Neural progenitor cell (in vitro differentiated cells): ENCODE data around the gene SSTR5. TPM values are rescaled to one million over a fixed set of nuclear protein-coding genes. Genes with fewer than 3 reads are reported as not detected.

Experiments used
- DNase-seq: peaks from one replicate; pipeline ENCODE4 v3.0.0-alpha.2; 2016; ENCODE audit warnings: low spot score
- H2AFZ ChIP-seq: fragments of 200-600 bp; sonication (generic); replicated peaks from 2 replicates; pipeline ENCODE4 v1.6.1; 2016; ENCODE audit warnings: antibody characterized with exemption
- H3F3A ChIP-seq: fragments of 200-600 bp; sonication (generic); 2 replicates; pipeline ENCODE4 v1.6.1; 2016; ENCODE audit warnings: antibody characterized with exemption, low read depth
- H3K27ac ChIP-seq: fragments of 200-600 bp; sonication (generic); 2 replicates; pipeline ENCODE4 v1.5.1; 2016; ENCODE audit warnings: mild to moderate bottlenecking
- H3K27me3 ChIP-seq: fragments of 200-600 bp; sonication (generic); 2 replicates; pipeline ENCODE4 v1.6.1; 2016; ENCODE audit warnings: mild to moderate bottlenecking, moderate library complexity
- H3K36me3 ChIP-seq: fragments of 200-600 bp; sonication (generic); 2 replicates; pipeline ENCODE4 v1.5.1; 2016
- H3K4me1 ChIP-seq: fragments of 200-600 bp; sonication (generic); 2 replicates; pipeline ENCODE4 v1.6.1; 2016; ENCODE audit warnings: mixed run types
- H3K4me2 ChIP-seq: fragments of 200-600 bp; sonication (generic); 2 replicates; pipeline ENCODE4 v1.6.1; 2016
- H3K4me3 ChIP-seq: fragments of 200-600 bp; sonication (generic); 2 replicates; pipeline ENCODE4 v1.5.1; 2016
- H3K79me2 ChIP-seq: fragments of 200-600 bp; sonication (generic); 2 replicates; pipeline ENCODE4 v1.6.1; 2016; ENCODE audit warnings: low read depth
- H3K9ac ChIP-seq: fragments of 200-600 bp; sonication (generic); 2 replicates; pipeline ENCODE4 v1.6.1; 2016
- H3K9me3 ChIP-seq: fragments of 200-600 bp; sonication (generic); 2 replicates; pipeline ENCODE4 v1.5.1; 2016; ENCODE audit warnings: low read depth
- H4K20me1 ChIP-seq: fragments of 200-600 bp; sonication (generic); 2 replicates; pipeline ENCODE4 v1.6.1; 2016; ENCODE audit warnings: low read depth
- H3K27ac Mint-ChIP-seq: 3 replicates; pipeline ENCODE4 v1.8.0; 2021; ENCODE audit warnings: mixed read lengths
- H3K27me3 Mint-ChIP-seq: 2 replicates; pipeline ENCODE4 v1.8.0; 2022; ENCODE audit warnings: low read depth, mild to moderate bottlenecking, inconsistent platforms, moderate library complexity, mixed read lengths; ENCODE audit not compliant: insufficient read depth
- H3K36me3 Mint-ChIP-seq: 3 replicates; pipeline ENCODE4 v1.8.0; 2021; ENCODE audit warnings: mixed read lengths
- H3K4me1 Mint-ChIP-seq: 3 replicates; pipeline ENCODE4 v1.8.0; 2021; ENCODE audit warnings: mixed read lengths
- H3K4me3 Mint-ChIP-seq: 3 replicates; pipeline ENCODE4 v1.8.0; 2021; ENCODE audit warnings: mild to moderate bottlenecking, moderate library complexity, mixed read lengths
- H3K9me3 Mint-ChIP-seq: 3 replicates; pipeline ENCODE4 v1.8.0; 2020; ENCODE audit warnings: mixed read lengths
- EZH2 ChIP-seq: fragments of 200-600 bp; sonication (generic); IDR thresholded peaks from 2 replicates; pipeline ENCODE4 v1.6.1; 2017; ENCODE audit warnings: antibody characterized with exemption, mild to moderate bottlenecking, moderate library complexity
- EZH2phosphoT487 ChIP-seq: fragments of 200-600 bp; sonication (generic); IDR thresholded peaks from 2 replicates; pipeline ENCODE4 v1.6.1; 2017; ENCODE audit warnings: antibody characterized with exemption
- total RNA-seq: library from RNA; depleted of rRNA; stranded (reverse); fragments of >200 nt; gene quantifications from 2 replicates; pipeline ENCODE4 v1.2.3, GENCODE V29; 2015; ENCODE audit warnings: low replicate concordance
- TF ChIP-seq, protein P1 (sequence below): fragments of 200-600 bp; sonication (generic); IDR thresholded peaks from 2 replicates; pipeline ENCODE4 v1.5.1; 2017; ENCODE audit warnings: antibody characterized with exemption, mild to moderate bottlenecking

The SSTR5 gene
- total RNA-seq, 1 donor from 2014 or later = not detected

DNA sequence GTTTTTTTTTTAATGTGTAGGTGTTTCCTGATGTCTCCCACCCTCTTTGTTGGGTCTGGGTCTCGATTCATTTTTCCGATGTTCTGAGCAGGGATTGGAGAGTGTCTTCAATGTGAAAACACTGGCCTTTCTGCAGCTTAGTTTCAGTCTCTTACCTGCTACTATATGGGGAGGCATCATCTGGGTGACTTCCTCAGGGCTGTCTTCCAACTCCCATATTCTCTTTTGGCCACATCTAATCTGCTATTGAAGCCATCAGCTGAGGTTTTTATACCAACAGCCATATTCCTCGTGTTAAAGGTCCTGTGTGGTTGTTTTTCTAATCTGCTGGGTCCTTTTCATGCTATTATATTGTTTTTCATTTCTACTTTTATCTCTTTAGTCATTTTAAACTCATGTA, 13.2 kb upstream of the SSTR5 start:
- Histone ChIP-seq H3K4me1 (peaks cover 6% of the 10 kb centered on the region), H3K27ac (no peak overlapping the region), H3K4me3 (no peak overlapping the region), H3K9ac (no peak overlapping the region), H3K27me3 (no peaks in the 10 kb centered on the region), H2AFZ (no peak overlapping the region), H3K36me3 (no peaks in the 10 kb centered on the region), H3K9me3 (no peaks in the 10 kb centered on the region), H3K79me2 (no peaks in the 10 kb centered on the region), H3F3A (no peaks in the 10 kb centered on the region), H3K4me2 (no peak overlapping the region), H4K20me1 (no peaks in the 10 kb centered on the region)
- Mint-ChIP-seq H3K27me3 (peaks cover 10% of the 10 kb centered on the region), H3K27ac (no peak overlapping the region), H3K36me3 (peaks cover 4% of the 10 kb centered on the region), H3K4me1 (no peaks in the 10 kb centered on the region), H3K4me3 (peak overlapping the region; percentile 63), H3K9me3 (peaks cover 5% of the 10 kb centered on the region)
- DNase-seq = no peak
- TF ChIP-seq, protein P1, sequence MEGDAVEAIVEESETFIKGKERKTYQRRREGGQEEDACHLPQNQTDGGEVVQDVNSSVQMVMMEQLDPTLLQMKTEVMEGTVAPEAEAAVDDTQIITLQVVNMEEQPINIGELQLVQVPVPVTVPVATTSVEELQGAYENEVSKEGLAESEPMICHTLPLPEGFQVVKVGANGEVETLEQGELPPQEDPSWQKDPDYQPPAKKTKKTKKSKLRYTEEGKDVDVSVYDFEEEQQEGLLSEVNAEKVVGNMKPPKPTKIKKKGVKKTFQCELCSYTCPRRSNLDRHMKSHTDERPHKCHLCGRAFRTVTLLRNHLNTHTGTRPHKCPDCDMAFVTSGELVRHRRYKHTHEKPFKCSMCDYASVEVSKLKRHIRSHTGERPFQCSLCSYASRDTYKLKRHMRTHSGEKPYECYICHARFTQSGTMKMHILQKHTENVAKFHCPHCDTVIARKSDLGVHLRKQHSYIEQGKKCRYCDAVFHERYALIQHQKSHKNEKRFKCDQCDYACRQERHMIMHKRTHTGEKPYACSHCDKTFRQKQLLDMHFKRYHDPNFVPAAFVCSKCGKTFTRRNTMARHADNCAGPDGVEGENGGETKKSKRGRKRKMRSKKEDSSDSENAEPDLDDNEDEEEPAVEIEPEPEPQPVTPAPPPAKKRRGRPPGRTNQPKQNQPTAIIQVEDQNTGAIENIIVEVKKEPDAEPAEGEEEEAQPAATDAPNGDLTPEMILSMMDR = no peak
- TF ChIP-seq EZH2phosphoT487 = no peak
- TF ChIP-seq EZH2 = no peak

DNA sequence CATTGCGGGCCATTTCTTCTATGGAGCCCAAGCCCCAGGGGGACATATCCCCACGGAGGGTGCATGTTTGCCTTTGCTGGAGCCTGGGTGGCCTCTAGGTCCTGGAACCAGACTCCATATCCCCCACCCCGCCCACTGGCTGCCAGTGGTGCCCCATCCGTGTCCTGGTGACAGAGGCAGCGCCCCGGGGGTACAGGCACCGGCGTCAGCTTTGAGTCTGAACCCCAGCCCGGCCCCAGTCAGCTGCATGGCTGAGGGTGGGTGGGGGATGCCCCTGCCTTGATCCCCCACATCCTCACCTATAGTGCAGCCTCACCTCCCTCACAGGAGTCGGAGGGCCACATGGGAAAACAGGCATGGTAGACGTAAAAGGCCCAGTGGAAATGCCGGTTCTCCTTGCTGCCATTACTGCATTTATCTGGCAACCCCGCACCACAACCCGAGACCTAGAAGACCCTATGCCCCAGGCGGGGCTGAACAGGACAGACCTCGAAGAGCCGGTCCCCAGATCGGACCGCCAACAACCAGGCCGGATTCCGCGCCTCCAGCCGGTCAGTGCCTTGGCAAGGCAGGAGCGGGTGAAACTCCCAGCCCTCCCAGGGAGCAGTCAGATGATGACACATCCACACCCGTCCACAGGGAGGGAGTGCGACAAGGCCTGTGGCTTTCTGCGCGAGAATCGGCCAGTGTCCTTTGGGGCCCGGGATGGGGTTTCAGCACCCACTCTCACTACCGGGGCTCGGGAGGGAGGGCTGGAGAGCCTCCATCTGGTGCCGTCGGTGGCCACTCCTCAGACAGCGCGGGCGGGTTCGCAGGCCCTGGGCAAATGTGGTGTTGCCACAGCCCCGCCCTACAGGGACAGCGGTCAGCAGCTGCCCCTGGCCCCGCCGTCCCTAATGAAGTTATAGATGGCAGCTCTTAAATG, 11.9 kb upstream of the SSTR5 start:
- Mint-ChIP-seq H3K27ac (no peak overlapping the region), H3K9me3 (peaks cover 5% of the 10 kb centered on the region), H3K36me3 (peaks cover 4% of the 10 kb centered on the region), H3K4me3 (no peak overlapping the region), H3K4me1 (peaks cover 3% of the 10 kb centered on the region), H3K27me3 (peaks cover 5% of the 10 kb centered on the region)
- no peaks in the 10 kb centered on the region for H3K36me3 ChIP-seq
- H3K4me1 ChIP-seq = no peaks in the 10 kb centered on the region
- H3K9ac ChIP-seq = no peak overlapping the region
- no peaks in the 10 kb centered on the region for H3F3A ChIP-seq
- no peak for TF ChIP-seq EZH2phosphoT487
- TF ChIP-seq EZH2 = no peak
- TF ChIP-seq, protein P1 = no peak
- no peaks in the 10 kb centered on the region for H3K27me3 ChIP-seq
- no peaks in the 10 kb centered on the region for H4K20me1 ChIP-seq
- no peaks in the 10 kb centered on the region for H3K79me2 ChIP-seq
- no peak overlapping the region for H3K4me3 ChIP-seq
- no peaks in the 10 kb centered on the region for H3K9me3 ChIP-seq
- DNase-seq = no peak
- no peak overlapping the region for H3K4me2 ChIP-seq
- H3K27ac ChIP-seq = no peak overlapping the region
- H2AFZ ChIP-seq = no peak overlapping the region

DNA sequence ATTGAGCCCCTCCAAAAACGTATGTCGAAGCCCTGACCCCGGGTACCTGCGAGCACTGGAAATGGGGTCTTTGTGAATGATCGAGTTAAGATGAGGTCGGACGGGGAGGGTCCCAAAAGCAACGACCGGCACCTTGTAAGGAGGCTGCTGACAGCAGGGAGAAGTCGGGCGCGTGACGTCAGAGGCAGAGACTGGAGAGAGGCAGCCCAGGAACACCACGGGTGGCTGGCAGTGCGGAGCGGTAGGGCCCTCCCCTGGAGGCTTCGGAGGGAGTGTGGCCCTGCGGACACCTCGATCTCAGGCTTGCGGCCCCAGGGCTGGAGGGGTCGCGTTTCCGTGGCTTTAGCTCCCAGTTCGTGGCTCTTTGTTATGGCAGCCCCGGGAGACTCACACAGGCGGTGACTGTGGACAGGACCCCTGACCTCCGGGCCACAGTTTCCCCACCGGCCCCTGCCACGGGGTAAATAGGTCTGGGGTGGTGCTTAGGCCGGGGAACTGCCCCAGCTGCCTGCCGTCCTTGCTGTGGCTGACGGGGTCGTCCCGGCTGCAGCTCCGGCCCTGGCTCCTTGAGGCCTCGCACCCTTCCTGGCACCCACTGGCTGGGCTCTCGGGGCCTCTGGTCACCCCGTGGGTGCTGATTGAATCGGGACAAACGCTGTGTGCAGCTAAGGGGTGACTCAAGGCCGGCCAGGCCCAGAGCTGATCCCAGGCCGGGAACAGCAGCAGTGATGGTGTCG, 10.6 kb upstream of the SSTR5 start:
- Histone ChIP-seq H3K9me3 (no peaks in the 10 kb centered on the region), H3K27me3 (no peaks in the 10 kb centered on the region), H3K4me2 (no peak overlapping the region), H3F3A (no peaks in the 10 kb centered on the region), H3K4me3 (no peak overlapping the region), H3K9ac (no peak overlapping the region), H3K79me2 (no peaks in the 10 kb centered on the region), H3K36me3 (no peaks in the 10 kb centered on the region), H4K20me1 (no peaks in the 10 kb centered on the region), H3K4me1 (no peaks in the 10 kb centered on the region), H2AFZ (no peak overlapping the region), H3K27ac (no peak overlapping the region)
- peaks cover 4% of the 10 kb centered on the region for H3K36me3 Mint-ChIP-seq
- no peak overlapping the region for H3K4me3 Mint-ChIP-seq
- no peak for DNase-seq
- peaks cover 3% of the 10 kb centered on the region for H3K4me1 Mint-ChIP-seq
- TF ChIP-seq EZH2phosphoT487 (no peak), EZH2 (no peak)
- TF ChIP-seq, protein P1 = no peak
- peaks cover 5% of the 10 kb centered on the region for H3K9me3 Mint-ChIP-seq
- H3K27ac Mint-ChIP-seq = no peak overlapping the region
- H3K27me3 Mint-ChIP-seq = peaks cover 4% of the 10 kb centered on the region
